Right cardiac atrium (tissue), 5 donors: ENCODE results near the gene TP53I11. TPM values are rescaled to one million over a fixed set of nuclear protein-coding genes. Genes with fewer than 3 reads are reported as not detected.
A peak's percentile ranks its signal among the peaks of the same experiment; 100 is the strongest.

ENCODE experiments used
- ATAC-seq, 2 donors: fragments of 200-7000 bp; cut with Tn5 transposase; one replicate each; pipeline versions ENCODE4 v1.8.0 to v1.9.1; 2020; ENCODE audit warnings: moderate library complexity in 2 of 2, mild to moderate bottlenecking in 1 of 2
- DNase-seq, 3 donors: peaks; one replicate each; pipeline ENCODE4 v3.0.0-alpha.2; 2020
- H3K27ac ChIP-seq: one replicate; pipeline ENCODE4 v1.5.1; 2013; ENCODE audit warnings: mild to moderate bottlenecking, low read length, control low read depth, moderate library complexity
- H3K27me3 ChIP-seq: one replicate; pipeline ENCODE4 v1.6.1; 2013; ENCODE audit not compliant: control insufficient read depth, insufficient read depth
- H3K4me1 ChIP-seq: one replicate; pipeline ENCODE4 v1.6.1; 2013; ENCODE audit warnings: low read length; ENCODE audit not compliant: control insufficient read depth, insufficient read depth
- H3K4me3 ChIP-seq: one replicate; pipeline ENCODE4 v1.5.1; 2013; ENCODE audit warnings: low read length, control low read depth
- H3K9me3 ChIP-seq: one replicate; pipeline ENCODE4 v1.6.1; 2013; ENCODE audit warnings: low read length; ENCODE audit not compliant: control insufficient read depth
- WGBS: extraction: QIAGEN DNeasy Blood & Tissue Kit; methylation state at CpG from one replicate; pipeline ENCODE4 v1.1.7; 2013; 5-methylcytosine and 5-hydroxymethylcytosine counted together
- intact Hi-C, 4 donors: fragments of 100-400 bp; cut with DNase I; formaldehyde crosslinking; loops; one replicate each; pipeline versions ENCODE4 v1.11.0 to v1.14.0; 2022 to 2023
- polyA plus RNA-seq: library from polyadenylated mRNA; stranded (reverse); fragments of 200-250 nt; gene quantifications from one replicate; pipeline ENCODE4 v1.2.3, GENCODE V29; 2013
- total RNA-seq, 4 donors: library from RNA; stranded (reverse); fragmentation: NEBNext Ultra II Directional; extraction: Animal tissue kit (Norgen Biotek cat#: 25700); gene quantifications; one replicate each; pipeline ENCODE4 v1.2.1, GENCODE V29; 2021
- donor health status: healthy with polysubstance abuse.
- donor health status: DM: no; HTN: yes; CAD: no.
- donor health status: DM: no; HTN: no; CAD: no.
- donor health status: DM: no; HTN: yes; CAD: no; lungs with severe emphysema.
- donor health status: DM: yes; HTN: yes; CAD: no.

TP53I11 gene
- total and polyA plus RNA-seq, 5 donors, result 50.9 to 105 (median 81.2) TPM

GRCh38 chr11:44989831-44990566 lies 39.3 kb upstream of the TP53I11 start:
- Histone ChIP-seq H3K4me3 (no peak overlapping the region), H3K4me1 (peaks cover 9% of the 10 kb centered on the region)
- WGBS, result 50% methylated on average over 21 of the region's 21 CpGs

GRCh38 chr11:44988981-44989635 lies 38.4 kb upstream of the TP53I11 start:
- Histone ChIP-seq H3K4me1 (peaks cover 9% of the 10 kb centered on the region), H3K9me3 (no peaks in the 10 kb centered on the region), H3K27me3 (no peaks in the 10 kb centered on the region), H3K4me3 (no peak overlapping the region), H3K27ac (no peak overlapping the region)
- intact Hi-C loops, result no loop called here
- DNase-seq, result no peak
- ATAC-seq, result no peak
- 85% methylated on average over 5 of the region's 5 CpGs for WGBS

More at GRCh38 chr11:44989831-44990566, 39.3 kb upstream of the TP53I11 start:
- DNase-seq, result peak; percentile 87 to 95 (median 94)
- Histone ChIP-seq H3K9me3 (no peaks in the 10 kb centered on the region), H3K27me3 (no peaks in the 10 kb centered on the region), H3K27ac (peak overlapping the region; percentile 73)
- intact Hi-C loops, result loop anchor here in 2 of 4 donors (5.0 to 10.0 kb wide), 2 partner anchors 95 to 97 kb away; no protein-coding TSS in a partner anchor
- peak; percentile 91 to 93 for ATAC-seq

- Histone ChIP-seq H3K9me3 (no peaks in the 10 kb centered on the region), H3K4me1 (peaks cover 9% of the 10 kb centered on the region), H3K4me3 (no peak overlapping the region), H3K27me3 (no peaks in the 10 kb centered on the region), H3K27ac (no peak overlapping the region)
- DNase-seq (no peak), ATAC-seq (no peak)
- 94% methylated on average over 2 of the region's 2 CpGs for WGBS
- intact Hi-C loops, result no loop called here
These were observed 37.4 kb upstream of the TP53I11 start for GRCh38 chr11:44988111-44988510.

- Histone ChIP-seq H3K27ac (no peak overlapping the region), H3K4me3 (no peak overlapping the region), H3K4me1 (peaks cover 9% of the 10 kb centered on the region), H3K27me3 (no peaks in the 10 kb centered on the region), H3K9me3 (no peaks in the 10 kb centered on the region)
- DNase-seq (no peak), ATAC-seq (no peak)
- intact Hi-C loops, result no loop called here
- WGBS, result 78% methylated on average over 10 of the region's 10 CpGs
These were observed 36.8 kb upstream of the TP53I11 start for GRCh38 chr11:44987506-44987905.

DNA sequence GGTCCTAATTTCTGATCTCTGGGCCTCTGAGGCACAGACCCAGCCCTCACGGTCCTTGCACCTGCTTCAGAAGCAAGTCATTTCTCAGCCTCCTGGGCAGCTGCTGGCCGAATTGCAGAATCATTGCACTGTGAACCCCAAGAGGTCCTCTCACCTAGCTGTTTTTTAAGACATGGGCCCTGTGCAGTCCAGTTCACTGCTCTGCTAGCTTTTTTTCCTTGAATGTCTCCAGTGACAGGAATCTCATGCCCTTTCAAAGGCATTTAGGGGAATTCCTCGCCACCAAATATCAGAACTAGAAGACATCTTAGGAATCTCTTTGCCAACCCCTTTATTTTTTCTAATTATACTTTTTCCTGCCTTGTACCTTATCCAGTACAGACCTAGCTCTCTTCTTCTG lies 35.6 kb upstream of the TP53I11 start:
- no peak for DNase-seq
- no peak overlapping the region for H3K4me3 ChIP-seq
- WGBS, result 97% methylated on average over 3 of the region's 3 CpGs
- intact Hi-C loops, result no loop called here
- no peaks in the 10 kb centered on the region for H3K9me3 ChIP-seq
- H3K27me3 ChIP-seq, result no peaks in the 10 kb centered on the region
- ATAC-seq, result no peak
- no peak overlapping the region for H3K27ac ChIP-seq
- peaks cover 2% of the 10 kb centered on the region for H3K4me1 ChIP-seq

GRCh38 chr11:44985721-44986120 lies 35.0 kb upstream of the TP53I11 start:
- intact Hi-C loops, result no loop called here
- Histone ChIP-seq H3K4me1 (peaks cover 1% of the 10 kb centered on the region), H3K27ac (no peak overlapping the region), H3K4me3 (no peak overlapping the region), H3K9me3 (no peaks in the 10 kb centered on the region), H3K27me3 (no peaks in the 10 kb centered on the region)
- 95% methylated on average over 6 of the region's 6 CpGs for WGBS
- no peak for ATAC-seq
- DNase-seq, result no peak

- H3K4me1 ChIP-seq, result no peaks in the 10 kb centered on the region
- DNase-seq (no peak), ATAC-seq (peak in 1 of 2 donors; percentile 62)
- H3K4me3 ChIP-seq, result no peak overlapping the region
- H3K27ac ChIP-seq, result no peak overlapping the region
- H3K9me3 ChIP-seq, result no peaks in the 10 kb centered on the region
- 73% methylated on average over 7 of the region's 7 CpGs for WGBS
- intact Hi-C loops, result no loop called here
- no peaks in the 10 kb centered on the region for H3K27me3 ChIP-seq
These were observed 33.1 kb upstream of the TP53I11 start for GRCh38 chr11:44983786-44984185.

DNA sequence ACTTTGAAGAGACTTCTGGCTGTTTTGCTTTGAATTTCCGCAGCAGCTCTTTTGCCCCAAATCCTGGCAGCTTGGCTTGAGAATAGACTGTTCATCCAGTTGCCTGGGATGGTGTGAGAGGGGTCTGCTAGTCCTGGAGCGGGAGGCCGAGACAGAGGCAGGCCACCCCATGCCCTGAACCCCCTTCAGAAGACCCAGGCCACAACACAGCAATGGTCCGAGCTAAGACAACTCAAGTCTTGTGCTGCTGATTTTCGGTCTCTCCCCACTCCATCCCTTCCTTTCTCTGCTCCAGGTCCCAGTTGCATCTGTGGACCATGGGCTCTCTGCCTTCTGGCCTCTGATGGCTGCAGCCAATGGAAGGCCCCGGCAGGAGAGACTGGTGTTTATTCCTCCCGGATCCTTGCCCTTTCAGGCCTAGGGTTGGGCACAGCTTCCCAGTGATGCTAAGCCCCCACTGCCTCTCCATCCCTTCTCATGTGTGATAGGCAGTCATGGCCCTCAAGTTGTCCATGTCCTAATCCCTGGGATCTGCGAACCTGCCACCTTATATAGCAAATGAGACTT lies 31.9 kb upstream of the TP53I11 start:
- no peak for ATAC-seq
- no peak for DNase-seq
- no peaks in the 10 kb centered on the region for H3K9me3 ChIP-seq
- H3K4me1 ChIP-seq, result peaks cover 1% of the 10 kb centered on the region
- H3K4me3 ChIP-seq, result no peak overlapping the region
- H3K27me3 ChIP-seq, result no peaks in the 10 kb centered on the region
- WGBS, result 96% methylated on average over 8 of the region's 8 CpGs
- intact Hi-C loops, result no loop called here
- no peak overlapping the region for H3K27ac ChIP-seq

GRCh38 chr11:44980533-44981427 lies 30.1 kb upstream of the TP53I11 start:
- no peaks in the 10 kb centered on the region for H3K9me3 ChIP-seq
- no peaks in the 10 kb centered on the region for H3K27me3 ChIP-seq
- peaks cover 4% of the 10 kb centered on the region for H3K4me1 ChIP-seq
- intact Hi-C loops, result no loop called here
- ATAC-seq (peak in 1 of 2 donors; percentile 6), DNase-seq (no peak)
- WGBS, result 66% methylated on average over 15 of the region's 15 CpGs
- no peak overlapping the region for H3K27ac ChIP-seq
- no peak overlapping the region for H3K4me3 ChIP-seq

DNA sequence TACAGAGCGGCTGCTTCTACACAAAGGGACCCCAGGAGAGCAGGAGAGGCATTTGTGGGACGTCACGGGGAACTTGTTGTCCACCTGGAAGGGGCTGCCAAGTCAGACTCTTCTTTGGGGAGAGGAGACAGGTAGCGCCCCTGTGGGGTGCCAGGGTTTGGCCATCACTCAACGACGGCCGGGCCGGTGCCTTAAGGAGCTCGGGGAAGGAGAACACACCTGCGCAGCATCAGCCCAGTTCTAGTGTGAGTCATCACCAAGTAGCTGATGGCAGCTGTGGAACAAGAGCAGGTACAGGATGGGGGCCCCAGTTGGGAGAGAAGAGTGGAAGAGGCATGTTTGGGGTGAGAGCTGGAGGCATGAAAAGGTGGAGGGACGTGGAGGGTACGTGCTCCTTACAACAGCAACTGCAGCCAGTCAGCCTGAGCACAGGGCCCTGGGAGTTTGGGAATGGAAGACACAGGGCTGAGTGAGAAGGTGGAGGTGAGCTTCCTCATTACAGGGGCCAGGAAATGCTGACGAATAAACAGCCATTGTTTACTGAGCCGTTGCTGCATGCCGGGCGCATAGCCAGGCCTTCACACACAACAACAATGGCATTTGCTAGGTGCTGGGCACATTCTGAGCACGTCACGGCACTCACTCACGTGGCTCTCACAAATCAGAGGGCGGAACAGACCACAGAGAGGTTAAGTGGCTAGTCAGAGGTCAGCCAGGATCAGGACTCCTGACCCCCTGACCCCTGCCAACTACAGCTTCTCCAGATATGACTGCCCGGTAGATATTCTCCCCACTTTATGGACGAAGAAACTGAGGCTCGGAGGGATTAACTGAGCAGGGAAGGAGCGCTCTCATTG lies 29.1 kb upstream of the TP53I11 start:
- Histone ChIP-seq H3K27me3 (no peaks in the 10 kb centered on the region), H3K27ac (no peak overlapping the region)
- no peak for DNase-seq

More for the DNA sequence above, 29.1 kb upstream of the TP53I11 start:
- intact Hi-C loops, result no loop called here
- peaks cover 4% of the 10 kb centered on the region for H3K4me1 ChIP-seq
- 75% methylated on average over 24 of the region's 24 CpGs for WGBS
- H3K9me3 ChIP-seq, result no peaks in the 10 kb centered on the region
- H3K4me3 ChIP-seq, result no peak overlapping the region
- ATAC-seq, result peak in 1 of 2 donors; percentile 32
